Neural cell (in vitro differentiated cells): ENCODE results near the gene CYP4A22.

Experiments
- CTCF ChIP-seq: fragments of 450-650 bp; IDR thresholded peaks from 2 replicates; pipeline ENCODE4 v1.5.1; 2014; ENCODE audit warnings: antibody characterized with exemption, mild to moderate bottlenecking, moderate library complexity; ENCODE audit not compliant: poor library complexity, severe bottlenecking
- POLR2AphosphoS5 ChIP-seq: IDR thresholded peaks from 2 replicates; pipeline ENCODE4 v1.6.1; 2012

GRCh38 chr1:47194311-47194710 lies 57.1 kb downstream of the CYP4A22 start:
- no peak for TF ChIP-seq POLR2AphosphoS5
- TF ChIP-seq CTCF: no peak
